H1 (cell line): ENCODE measurements around the gene DBNDD2. TPM values are rescaled to one million over a fixed set of nuclear protein-coding genes. Genes with fewer than 3 reads are reported as not detected.

Source experiments
- ASH2L ChIP-seq: fragments of 200-600, 300-600 bp; sonication (generic); IDR thresholded peaks from one replicate; pipeline ENCODE4 v1.7.1; 2017; ENCODE audit warnings: low read length
- KDM5A ChIP-seq: fragments of 200-600 bp; IDR thresholded peaks from 2 replicates; pipeline ENCODE4 v1.7.1; 2012; ENCODE audit warnings: mild to moderate bottlenecking, low read length, inconsistent platforms, mixed read lengths
- polyA plus RNA-seq, 7 experiments: library from polyadenylated mRNA; depleted of rRNA in 3 of 7; stranded (reverse) in 5 of 7; unstranded in 2 of 7; fragments of >200 nt in 5 of 7; fragments of 200-250 nt in 2 of 7; gene quantifications; 1 replicate in 5 of 7; 2 replicates in 1 of 7; 4 replicates in 1 of 7; pipeline versions ENCODE4 v1.2.1 to v1.2.3, GENCODE V29; 2011 to 2013; ENCODE audit warnings: missing spikeins in 2 of 7, mixed read lengths in 2 of 7
- total RNA-seq: library from RNA; stranded (reverse); fragmentation: NEBNext Ultra II Directional; extraction: Animal tissue kit (Norgen Biotek cat#: 25700); gene quantifications from 2 replicates; pipeline ENCODE4 v1.2.1, GENCODE V29; 2021
- TF ChIP-seq, protein P1 (sequence below): fragments of 300-600 bp; sonication (generic); IDR thresholded peaks from 2 replicates; pipeline ENCODE4 v1.7.1; 2012; ENCODE audit warnings: low read length, moderate library complexity, mild to moderate bottlenecking, inconsistent platforms; ENCODE audit not compliant: insufficient replicate concordance
- TF ChIP-seq, protein P2 (sequence below): IDR thresholded peaks from 2 replicates; pipeline ENCODE4 v1.6.1; 2011; ENCODE audit warnings: low read length, improper control_type of control experiment

DBNDD2 gene
- total and polyA plus RNA-seq, 2 of the 8 experiments (the other 6 are each of a cell fraction or from before 2014, with no cell fraction given) = 55.8 to 96.3 TPM

DNA sequence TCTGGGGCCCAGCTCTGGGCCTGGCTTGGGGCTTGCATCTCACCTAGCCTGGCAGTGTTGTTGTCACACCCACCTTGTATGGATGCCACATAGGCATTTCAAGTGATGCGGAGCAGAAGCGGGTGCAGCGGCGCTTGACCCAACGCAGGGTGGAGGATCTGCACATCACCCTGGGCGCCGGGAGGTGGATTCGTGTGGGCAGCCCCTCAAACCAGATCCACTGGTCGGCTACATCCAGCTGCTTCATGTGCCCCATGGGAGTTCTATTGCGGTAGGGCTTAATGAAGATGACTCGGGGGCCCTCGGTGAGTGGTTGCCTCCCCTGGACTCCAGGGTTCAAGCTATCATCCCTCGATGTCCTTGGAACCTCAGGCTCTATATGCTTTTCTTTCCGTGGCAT is 33.1 kb upstream of the DBNDD2 start (continued):
- TF ChIP-seq, protein P1, sequence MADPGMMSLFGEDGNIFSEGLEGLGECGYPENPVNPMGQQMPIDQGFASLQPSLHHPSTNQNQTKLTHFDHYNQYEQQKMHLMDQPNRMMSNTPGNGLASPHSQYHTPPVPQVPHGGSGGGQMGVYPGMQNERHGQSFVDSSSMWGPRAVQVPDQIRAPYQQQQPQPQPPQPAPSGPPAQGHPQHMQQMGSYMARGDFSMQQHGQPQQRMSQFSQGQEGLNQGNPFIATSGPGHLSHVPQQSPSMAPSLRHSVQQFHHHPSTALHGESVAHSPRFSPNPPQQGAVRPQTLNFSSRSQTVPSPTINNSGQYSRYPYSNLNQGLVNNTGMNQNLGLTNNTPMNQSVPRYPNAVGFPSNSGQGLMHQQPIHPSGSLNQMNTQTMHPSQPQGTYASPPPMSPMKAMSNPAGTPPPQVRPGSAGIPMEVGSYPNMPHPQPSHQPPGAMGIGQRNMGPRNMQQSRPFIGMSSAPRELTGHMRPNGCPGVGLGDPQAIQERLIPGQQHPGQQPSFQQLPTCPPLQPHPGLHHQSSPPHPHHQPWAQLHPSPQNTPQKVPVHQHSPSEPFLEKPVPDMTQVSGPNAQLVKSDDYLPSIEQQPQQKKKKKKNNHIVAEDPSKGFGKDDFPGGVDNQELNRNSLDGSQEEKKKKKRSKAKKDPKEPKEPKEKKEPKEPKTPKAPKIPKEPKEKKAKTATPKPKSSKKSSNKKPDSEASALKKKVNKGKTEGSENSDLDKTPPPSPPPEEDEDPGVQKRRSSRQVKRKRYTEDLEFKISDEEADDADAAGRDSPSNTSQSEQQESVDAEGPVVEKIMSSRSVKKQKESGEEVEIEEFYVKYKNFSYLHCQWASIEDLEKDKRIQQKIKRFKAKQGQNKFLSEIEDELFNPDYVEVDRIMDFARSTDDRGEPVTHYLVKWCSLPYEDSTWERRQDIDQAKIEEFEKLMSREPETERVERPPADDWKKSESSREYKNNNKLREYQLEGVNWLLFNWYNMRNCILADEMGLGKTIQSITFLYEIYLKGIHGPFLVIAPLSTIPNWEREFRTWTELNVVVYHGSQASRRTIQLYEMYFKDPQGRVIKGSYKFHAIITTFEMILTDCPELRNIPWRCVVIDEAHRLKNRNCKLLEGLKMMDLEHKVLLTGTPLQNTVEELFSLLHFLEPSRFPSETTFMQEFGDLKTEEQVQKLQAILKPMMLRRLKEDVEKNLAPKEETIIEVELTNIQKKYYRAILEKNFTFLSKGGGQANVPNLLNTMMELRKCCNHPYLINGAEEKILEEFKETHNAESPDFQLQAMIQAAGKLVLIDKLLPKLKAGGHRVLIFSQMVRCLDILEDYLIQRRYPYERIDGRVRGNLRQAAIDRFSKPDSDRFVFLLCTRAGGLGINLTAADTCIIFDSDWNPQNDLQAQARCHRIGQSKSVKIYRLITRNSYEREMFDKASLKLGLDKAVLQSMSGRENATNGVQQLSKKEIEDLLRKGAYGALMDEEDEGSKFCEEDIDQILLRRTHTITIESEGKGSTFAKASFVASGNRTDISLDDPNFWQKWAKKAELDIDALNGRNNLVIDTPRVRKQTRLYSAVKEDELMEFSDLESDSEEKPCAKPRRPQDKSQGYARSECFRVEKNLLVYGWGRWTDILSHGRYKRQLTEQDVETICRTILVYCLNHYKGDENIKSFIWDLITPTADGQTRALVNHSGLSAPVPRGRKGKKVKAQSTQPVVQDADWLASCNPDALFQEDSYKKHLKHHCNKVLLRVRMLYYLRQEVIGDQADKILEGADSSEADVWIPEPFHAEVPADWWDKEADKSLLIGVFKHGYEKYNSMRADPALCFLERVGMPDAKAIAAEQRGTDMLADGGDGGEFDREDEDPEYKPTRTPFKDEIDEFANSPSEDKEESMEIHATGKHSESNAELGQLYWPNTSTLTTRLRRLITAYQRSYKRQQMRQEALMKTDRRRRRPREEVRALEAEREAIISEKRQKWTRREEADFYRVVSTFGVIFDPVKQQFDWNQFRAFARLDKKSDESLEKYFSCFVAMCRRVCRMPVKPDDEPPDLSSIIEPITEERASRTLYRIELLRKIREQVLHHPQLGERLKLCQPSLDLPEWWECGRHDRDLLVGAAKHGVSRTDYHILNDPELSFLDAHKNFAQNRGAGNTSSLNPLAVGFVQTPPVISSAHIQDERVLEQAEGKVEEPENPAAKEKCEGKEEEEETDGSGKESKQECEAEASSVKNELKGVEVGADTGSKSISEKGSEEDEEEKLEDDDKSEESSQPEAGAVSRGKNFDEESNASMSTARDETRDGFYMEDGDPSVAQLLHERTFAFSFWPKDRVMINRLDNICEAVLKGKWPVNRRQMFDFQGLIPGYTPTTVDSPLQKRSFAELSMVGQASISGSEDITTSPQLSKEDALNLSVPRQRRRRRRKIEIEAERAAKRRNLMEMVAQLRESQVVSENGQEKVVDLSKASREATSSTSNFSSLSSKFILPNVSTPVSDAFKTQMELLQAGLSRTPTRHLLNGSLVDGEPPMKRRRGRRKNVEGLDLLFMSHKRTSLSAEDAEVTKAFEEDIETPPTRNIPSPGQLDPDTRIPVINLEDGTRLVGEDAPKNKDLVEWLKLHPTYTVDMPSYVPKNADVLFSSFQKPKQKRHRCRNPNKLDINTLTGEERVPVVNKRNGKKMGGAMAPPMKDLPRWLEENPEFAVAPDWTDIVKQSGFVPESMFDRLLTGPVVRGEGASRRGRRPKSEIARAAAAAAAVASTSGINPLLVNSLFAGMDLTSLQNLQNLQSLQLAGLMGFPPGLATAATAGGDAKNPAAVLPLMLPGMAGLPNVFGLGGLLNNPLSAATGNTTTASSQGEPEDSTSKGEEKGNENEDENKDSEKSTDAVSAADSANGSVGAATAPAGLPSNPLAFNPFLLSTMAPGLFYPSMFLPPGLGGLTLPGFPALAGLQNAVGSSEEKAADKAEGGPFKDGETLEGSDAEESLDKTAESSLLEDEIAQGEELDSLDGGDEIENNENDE = no peak
- TF ChIP-seq, protein P2, sequence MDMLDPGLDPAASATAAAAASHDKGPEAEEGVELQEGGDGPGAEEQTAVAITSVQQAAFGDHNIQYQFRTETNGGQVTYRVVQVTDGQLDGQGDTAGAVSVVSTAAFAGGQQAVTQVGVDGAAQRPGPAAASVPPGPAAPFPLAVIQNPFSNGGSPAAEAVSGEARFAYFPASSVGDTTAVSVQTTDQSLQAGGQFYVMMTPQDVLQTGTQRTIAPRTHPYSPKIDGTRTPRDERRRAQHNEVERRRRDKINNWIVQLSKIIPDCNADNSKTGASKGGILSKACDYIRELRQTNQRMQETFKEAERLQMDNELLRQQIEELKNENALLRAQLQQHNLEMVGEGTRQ = no peak
- no peak for TF ChIP-seq KDM5A
- no peak for TF ChIP-seq ASH2L
